Tibial artery (tissue), 4 donors: ENCODE data around the gene GGT6.

Source experiments
- DNase-seq, 2 donors: peaks; one replicate each; pipeline ENCODE4 v3.0.0-alpha.2; 2019
- H3K27ac ChIP-seq, 2 donors: fragments of 200-600 bp; sonication (generic) in 1 of 2; 1 replicate in 1 of 2; 2 replicates in 1 of 2; pipeline ENCODE4 v1.5.1; 2018 to 2019; ENCODE audit warnings: mild to moderate bottlenecking in 1 of 2
- H3K27me3 ChIP-seq, 2 donors: fragments of 200-600 bp; sonication (generic) in 1 of 2; one replicate each; pipeline versions ENCODE4 v1.5.1 to v1.6.0; 2016 to 2019
- H3K36me3 ChIP-seq, 3 donors: fragments of 200-600 bp; sonication (generic) in 2 of 3; one replicate each; pipeline ENCODE4 v1.5.1; 2016 to 2019; ENCODE audit warnings: mild to moderate bottlenecking in 2 of 3
- H3K4me1 ChIP-seq, 4 donors: fragments of 200-600 bp; sonication (generic) in 2 of 4; 1 replicate in 3 of 4; 2 replicates in 1 of 4; pipeline ENCODE4 v1.5.1; 2016 to 2019
- H3K4me3 ChIP-seq, 2 donors: fragments of 200-600 bp; sonication (generic) in 1 of 2; 1 replicate in 1 of 2; 2 replicates in 1 of 2; pipeline ENCODE4 v1.5.1; 2018 to 2019; ENCODE audit warnings: mild to moderate bottlenecking in 2 of 2
- H3K9me3 ChIP-seq, 3 donors: fragments of 200-600 bp; sonication (generic) in 1 of 3; one replicate each; pipeline ENCODE4 v1.5.1; 2016 to 2019
- CTCF ChIP-seq, 2 experiments: fragments of 200-600 bp in 1 of 2; fragments of 450-650 bp in 1 of 2; IDR thresholded peaks; one replicate each; pipeline ENCODE4 v1.5.1; 2017 to 2019; ENCODE audit warnings: antibody characterized with exemption in 2 of 2, mild to moderate bottlenecking in 1 of 2, moderate library complexity in 1 of 2
- intact Hi-C: fragments of 100-400 bp; cut with DNase I; formaldehyde crosslinking; loops from one replicate; pipeline ENCODE4 v1.15.0; 2023; ENCODE audit warnings: low total_unique reads

The GGT6 gene

DNA sequence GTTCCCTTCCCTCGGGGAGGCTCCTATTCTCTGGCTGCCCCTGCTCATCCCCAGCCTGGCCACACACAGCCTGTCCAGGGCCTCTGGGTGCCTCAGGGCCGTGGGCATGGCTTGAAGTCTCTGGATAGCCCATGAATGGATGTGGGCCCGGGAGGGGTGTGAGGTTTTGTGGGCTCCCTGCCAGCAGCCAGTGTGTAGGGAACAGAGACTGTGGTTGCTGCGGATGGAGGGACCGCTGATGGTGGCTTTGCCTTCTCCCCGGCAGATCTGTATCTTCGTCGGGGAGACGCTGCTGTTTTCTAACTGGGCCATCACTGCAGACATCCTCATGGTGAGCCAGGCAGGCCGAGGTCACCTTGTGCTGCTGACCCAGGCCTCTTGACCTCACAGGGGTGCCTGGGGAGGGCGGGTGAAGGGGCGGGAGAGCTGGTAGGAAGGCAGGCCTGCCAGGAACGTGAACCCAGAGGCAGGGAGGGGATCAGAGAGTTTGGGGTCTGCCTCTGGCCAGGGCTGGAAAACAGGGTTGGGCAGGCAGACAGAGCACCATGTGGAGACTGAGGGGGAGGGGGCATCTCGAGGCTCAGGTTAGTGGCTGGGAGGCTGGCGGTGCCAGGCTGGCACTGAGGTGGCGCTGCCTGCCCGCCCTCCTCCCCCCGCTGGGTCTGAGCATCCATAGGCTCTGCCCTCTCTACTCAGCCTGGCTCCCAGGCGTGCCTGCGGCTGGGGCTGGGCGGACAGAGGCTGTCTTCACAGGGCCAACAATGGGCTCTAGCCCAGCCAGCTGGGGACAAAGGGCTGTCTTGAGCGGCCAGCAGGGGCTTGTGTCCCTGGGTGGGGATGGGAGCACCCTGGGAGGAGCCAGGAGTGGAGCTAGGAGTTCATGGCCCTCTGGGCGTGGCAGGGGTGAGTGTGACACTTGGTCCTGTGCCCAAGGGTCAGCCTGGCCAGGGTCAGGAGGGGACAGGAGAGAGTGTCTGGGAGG lies 26.6 kb downstream of the GGT6 start:
- intact Hi-C loops: loop anchor here (5.0 kb wide), 1 partner anchor 692 kb away; no protein-coding TSS in a partner anchor
- H3K9me3 ChIP-seq: no peaks in the 10 kb centered on the region
- DNase-seq: no peak
- H3K27ac ChIP-seq: no peak overlapping the region
- no peak overlapping the region for H3K4me3 ChIP-seq
- peaks cover 10 to 48% (median 31%) of the 10 kb centered on the region in 4 donors for H3K4me1 ChIP-seq
- peaks cover 0 to 6% of the 10 kb centered on the region in 2 donors for H3K27me3 ChIP-seq
- no peak for TF ChIP-seq CTCF (IDR thresholded peaks at IDR 0.05)
- peaks cover 0 to 12% (median 4%) of the 10 kb centered on the region in 3 donors for H3K36me3 ChIP-seq

DNA sequence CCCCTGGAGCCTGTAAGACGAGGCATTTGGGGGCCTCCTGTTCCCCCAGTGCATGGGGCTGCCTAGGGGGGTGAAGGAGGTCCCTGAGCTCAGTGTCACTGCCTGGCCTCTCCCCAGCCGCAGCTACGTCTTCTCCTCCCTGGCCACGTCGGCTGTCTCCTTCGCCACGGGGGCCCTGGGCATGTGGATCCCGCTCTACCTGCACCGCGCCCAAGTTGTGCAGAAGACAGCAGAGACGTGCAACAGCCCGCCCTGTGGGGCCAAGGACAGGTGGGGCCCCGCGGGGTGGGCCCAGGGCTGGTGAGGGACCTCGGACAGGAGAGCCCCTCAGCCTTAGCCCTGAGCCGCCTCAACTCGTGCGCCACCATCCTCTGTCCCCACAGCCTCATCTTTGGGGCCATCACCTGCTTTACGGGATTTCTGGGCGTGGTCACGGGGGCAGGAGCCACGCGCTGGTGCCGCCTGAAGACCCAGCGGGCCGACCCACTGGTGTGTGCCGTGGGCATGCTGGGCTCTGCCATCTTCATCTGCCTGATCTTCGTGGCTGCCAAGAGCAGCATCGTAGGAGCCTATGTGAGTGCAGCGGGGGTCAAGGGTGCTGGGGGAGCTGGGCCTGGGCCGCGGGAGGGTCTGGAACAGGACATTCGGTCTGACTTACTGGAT lies 27.4 kb downstream of the GGT6 start:
- Histone ChIP-seq H3K4me3 (no peak overlapping the region), H3K4me1 (peaks cover 10 to 40% (median 23%) of the 10 kb centered on the region in 4 donors), H3K9me3 (no peaks in the 10 kb centered on the region), H3K27ac (no peak overlapping the region), H3K36me3 (peaks cover 0 to 4% (median 0%) of the 10 kb centered on the region in 3 donors), H3K27me3 (peaks cover 0 to 6% of the 10 kb centered on the region in 2 donors)
- no peak for TF ChIP-seq CTCF (IDR thresholded peaks at IDR 0.05)
- no peak for DNase-seq
- intact Hi-C loops: loop anchor here (5.0 kb wide), 1 partner anchor 691 kb away; no protein-coding TSS in a partner anchor

GRCh38 chr17:4531988-4532736 lies 28.2 kb downstream of the GGT6 start:
- intact Hi-C loops: loop anchor here (5.0 kb wide), 1 partner anchor 690 kb away; no protein-coding TSS in a partner anchor
- H3K4me1 ChIP-seq: peaks cover 7 to 37% (median 20%) of the 10 kb centered on the region in 4 donors
- no peaks in the 10 kb centered on the region for H3K36me3 ChIP-seq
- peaks cover 0 to 6% of the 10 kb centered on the region in 2 donors for H3K27me3 ChIP-seq
- no peak overlapping the region for H3K4me3 ChIP-seq
- no peak for TF ChIP-seq CTCF (IDR thresholded peaks at IDR 0.05)
- H3K27ac ChIP-seq: no peak overlapping the region
- no peaks in the 10 kb centered on the region for H3K9me3 ChIP-seq
- no peak for DNase-seq

- Histone ChIP-seq H3K27ac (no peak overlapping the region), H3K4me1 (peaks cover 0 to 30% (median 16%) of the 10 kb centered on the region in 4 donors), H3K36me3 (no peaks in the 10 kb centered on the region), H3K9me3 (no peaks in the 10 kb centered on the region), H3K27me3 (peaks cover 0 to 6% of the 10 kb centered on the region in 2 donors), H3K4me3 (no peak overlapping the region)
- TF ChIP-seq CTCF (IDR thresholded peaks at IDR 0.05): no peak
- no peak for DNase-seq
- intact Hi-C loops: loop anchor here (5.0 kb wide), 1 partner anchor 689 kb away; no protein-coding TSS in a partner anchor
These were observed 29.3 kb downstream of the GGT6 start for GRCh38 chr17:4530799-4531730.
